ENCODE results near the gene CIAO3. TPM values are rescaled to one million over a fixed set of nuclear protein-coding genes. Genes with fewer than 3 reads are reported as not detected.

CIAO3 gene
- total RNA-seq, 2 donors from 2014 or later = 41.4 to 43.3 TPM

DNA sequence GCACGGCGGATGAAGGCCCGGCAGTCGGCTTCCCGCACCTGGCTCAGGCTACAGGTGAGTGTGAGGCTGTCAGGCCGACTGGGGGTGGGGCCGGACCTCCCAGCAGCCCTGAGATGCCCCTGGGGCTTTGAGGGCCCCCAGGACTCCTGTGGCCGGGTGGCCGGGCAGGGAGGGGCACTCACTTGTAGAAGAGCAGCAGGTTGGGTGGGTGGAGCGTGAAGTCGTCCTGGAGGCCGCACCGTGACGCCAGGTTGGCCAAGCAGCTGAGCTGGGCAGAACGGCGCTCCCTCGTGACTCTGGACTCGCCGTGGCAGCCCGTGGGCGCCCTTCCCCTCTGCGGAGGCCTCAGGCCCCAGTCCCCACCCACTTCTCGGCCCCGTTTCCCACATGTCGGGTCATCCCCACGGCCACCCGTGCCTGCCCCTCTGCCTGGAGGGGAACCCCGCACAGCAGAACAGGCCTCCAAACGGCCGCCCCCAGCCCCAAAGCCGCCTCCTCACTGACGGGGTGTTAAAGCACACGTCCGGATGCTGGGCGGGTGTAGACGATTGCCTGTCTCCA lies 34.5 kb upstream of the CIAO3 start:
- Histone ChIP-seq H3K27ac (ENCODE audit: low read depth, low read length) (no peak overlapping the region), H3K4me3 (ENCODE audit: low read length) (no peak overlapping the region), H3K4me1 (ENCODE audit: control insufficient read depth, insufficient read depth, low read length) (no peaks in the 10 kb centered on the region), H3K36me3 (ENCODE audit: control insufficient read depth, insufficient read depth, low read length) (no peaks in the 10 kb centered on the region), H3K27me3 (ENCODE audit: control insufficient read depth, insufficient read depth, low read length, poor library complexity, severe bottlenecking) (no peaks in the 10 kb centered on the region), H3K9me3 (ENCODE audit: control insufficient read depth, low read length) (no peaks in the 10 kb centered on the region), H3K9ac (ENCODE audit: extremely low read depth, low read length, poor library complexity, severe bottlenecking) (no peak overlapping the region)
- Mint-ChIP-seq H3K4me1 (no peaks in the 10 kb centered on the region), H3K27ac (no peak overlapping the region), H3K4me3 (no peak overlapping the region), H3K9me3 (no peaks in the 10 kb centered on the region), H3K27me3 (ENCODE audit: insufficient read depth) (no peaks in the 10 kb centered on the region), H3K36me3 (ENCODE audit: low read depth) (no peaks in the 10 kb centered on the region)
- no peak for DNase-seq
- 89 to 94% methylated on average over 26 to 36 of the region's 36 CpGs for WGBS, 2 experiments (ENCODE audit: insufficient coverage in 1 of 2, insufficient read length in 1 of 2)
- TF ChIP-seq CTCF (conservative IDR thresholded peaks at IDR 0.05) = no peak

- WGBS, 2 experiments (ENCODE audit: insufficient coverage in 1 of 2, insufficient read length in 1 of 2) = 90 to 93% methylated on average over 21 to 46 of the region's 46 CpGs
- no peaks in the 10 kb centered on the region for H3K9me3 ChIP-seq (ENCODE audit: control insufficient read depth, low read length)
- H3K4me3 ChIP-seq (ENCODE audit: low read length) = no peak overlapping the region
- H3K27me3 ChIP-seq (ENCODE audit: control insufficient read depth, insufficient read depth, low read length, poor library complexity, severe bottlenecking) = no peaks in the 10 kb centered on the region
- DNase-seq = no peak
- no peak overlapping the region for H3K27ac Mint-ChIP-seq
- no peak for TF ChIP-seq CTCF (conservative IDR thresholded peaks at IDR 0.05)
- H3K4me3 Mint-ChIP-seq = no peak overlapping the region
- no peaks in the 10 kb centered on the region for H3K36me3 Mint-ChIP-seq (ENCODE audit: low read depth)
- no peaks in the 10 kb centered on the region for H3K36me3 ChIP-seq (ENCODE audit: control insufficient read depth, insufficient read depth, low read length)
- H3K9ac ChIP-seq (ENCODE audit: extremely low read depth, low read length, poor library complexity, severe bottlenecking) = no peak overlapping the region
- H3K27ac ChIP-seq (ENCODE audit: low read depth, low read length) = no peak overlapping the region
- no peaks in the 10 kb centered on the region for H3K4me1 Mint-ChIP-seq
- no peaks in the 10 kb centered on the region for H3K27me3 Mint-ChIP-seq (ENCODE audit: insufficient read depth)
- no peaks in the 10 kb centered on the region for H3K4me1 ChIP-seq (ENCODE audit: control insufficient read depth, insufficient read depth, low read length)
- no peaks in the 10 kb centered on the region for H3K9me3 Mint-ChIP-seq
These were observed 33.5 kb upstream of the CIAO3 start for GRCh38 chr16:774086-775001.

- Histone ChIP-seq H3K27me3 (ENCODE audit: control insufficient read depth, insufficient read depth, low read length, poor library complexity, severe bottlenecking) (no peaks in the 10 kb centered on the region), H3K9ac (ENCODE audit: extremely low read depth, low read length, poor library complexity, severe bottlenecking) (no peak overlapping the region), H3K4me1 (ENCODE audit: control insufficient read depth, insufficient read depth, low read length) (no peaks in the 10 kb centered on the region), H3K4me3 (ENCODE audit: low read length) (no peak overlapping the region), H3K36me3 (ENCODE audit: control insufficient read depth, insufficient read depth, low read length) (no peaks in the 10 kb centered on the region), H3K27ac (ENCODE audit: low read depth, low read length) (no peak overlapping the region), H3K9me3 (ENCODE audit: control insufficient read depth, low read length) (no peaks in the 10 kb centered on the region)
- Mint-ChIP-seq H3K9me3 (no peaks in the 10 kb centered on the region), H3K36me3 (ENCODE audit: low read depth) (no peaks in the 10 kb centered on the region), H3K4me1 (no peaks in the 10 kb centered on the region), H3K27ac (no peak overlapping the region), H3K27me3 (ENCODE audit: insufficient read depth) (no peaks in the 10 kb centered on the region), H3K4me3 (no peak overlapping the region)
- 90 to 100% methylated on average over 4 to 18 of the region's 18 CpGs for WGBS, 2 experiments (ENCODE audit: insufficient coverage in 1 of 2, insufficient read length in 1 of 2)
- no peak for DNase-seq
- TF ChIP-seq CTCF (conservative IDR thresholded peaks at IDR 0.05) = no peak
These were observed 32.2 kb upstream of the CIAO3 start for GRCh38 chr16:772959-773358.
